Measurements from ENCODE around the gene IGF2R.
A peak's percentile ranks its signal among the peaks of the same experiment; 100 is the strongest.
"Not testable (repeated sequence)": the region's sequence is repeated elsewhere in the genome, so short reads cannot be mapped to it uniquely, and the experiment has no call there.

Gene IGF2R

DNA sequence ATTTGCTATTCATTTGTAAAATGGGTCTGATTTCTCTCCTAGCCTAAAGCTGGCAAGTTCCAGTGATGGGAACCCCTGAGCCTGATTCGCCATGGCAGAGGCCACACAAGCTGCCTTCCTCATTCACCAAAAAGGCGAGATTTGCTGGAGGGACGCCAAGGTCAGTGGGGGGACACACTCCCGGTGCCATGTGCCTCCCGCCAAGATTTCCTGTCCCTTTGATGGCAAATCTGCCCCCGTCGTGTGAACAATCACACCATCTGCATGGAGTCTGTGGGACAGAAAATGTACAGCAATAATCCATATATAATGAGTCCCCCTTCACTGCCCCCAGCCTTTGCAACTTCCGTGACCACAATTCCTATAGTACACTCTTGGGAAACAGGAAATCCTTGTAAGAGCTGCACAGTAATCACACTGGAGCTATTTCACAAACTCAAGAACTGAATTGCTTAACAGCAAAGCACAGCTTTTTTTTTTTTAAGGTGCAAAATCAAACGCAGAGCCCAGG is 15.7 kb upstream of the IGF2R start:
- no peak for DNase-seq (ENCODE audit: low spot score)

DNA sequence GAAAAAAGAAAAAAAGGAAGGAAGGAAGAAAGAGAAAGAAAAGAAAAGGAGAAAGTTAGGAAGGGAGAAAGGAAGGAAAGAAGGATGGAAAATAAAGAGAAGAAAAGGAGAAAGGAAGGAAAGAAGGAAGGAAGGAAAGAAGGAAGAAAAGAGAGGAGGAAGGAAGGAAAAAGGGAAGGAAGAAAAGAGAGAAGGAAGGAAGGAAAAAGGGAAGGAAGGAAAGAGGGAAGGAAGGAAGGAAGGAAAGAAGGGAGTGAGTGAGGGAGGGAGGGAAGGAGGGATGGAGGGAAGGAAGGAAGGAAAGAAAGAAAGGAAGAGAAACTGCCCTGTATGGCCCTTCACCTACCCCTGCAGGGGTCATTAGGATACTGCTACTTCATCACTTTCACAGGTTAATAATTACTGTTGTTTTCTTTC is 12.9 kb upstream of the IGF2R start:
- DNase-seq (ENCODE audit: low spot score), result no peak

DNA sequence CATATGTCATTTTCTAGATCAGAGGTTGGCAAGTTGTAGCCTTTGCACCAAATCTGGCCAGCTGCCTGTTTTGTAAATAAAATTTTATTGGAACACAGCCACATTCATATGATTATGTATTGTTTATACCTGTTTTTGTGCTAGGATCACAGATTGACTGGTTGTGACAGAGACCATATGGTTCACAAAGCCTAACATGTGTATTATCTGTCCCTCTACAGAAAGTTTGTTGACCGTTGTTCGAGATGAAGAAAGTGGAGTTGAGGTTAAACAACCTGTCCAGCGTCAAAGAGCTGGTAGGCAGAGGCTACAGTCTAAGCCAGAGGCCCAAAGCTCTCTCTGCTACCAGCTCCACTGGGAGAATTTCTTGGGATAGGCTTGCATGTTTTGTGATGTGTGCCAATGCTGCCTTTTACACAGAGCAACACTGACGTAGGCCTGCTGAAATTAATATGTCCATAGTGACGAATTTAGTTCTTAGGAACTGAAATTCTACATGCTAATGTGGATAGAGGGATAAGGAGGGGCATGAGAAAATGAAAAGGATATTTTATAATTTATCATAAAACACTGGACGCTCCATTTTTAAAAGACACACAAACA is 11.7 kb upstream of the IGF2R start:
- DNase-seq (ENCODE audit: low spot score), result no peak

DNA sequence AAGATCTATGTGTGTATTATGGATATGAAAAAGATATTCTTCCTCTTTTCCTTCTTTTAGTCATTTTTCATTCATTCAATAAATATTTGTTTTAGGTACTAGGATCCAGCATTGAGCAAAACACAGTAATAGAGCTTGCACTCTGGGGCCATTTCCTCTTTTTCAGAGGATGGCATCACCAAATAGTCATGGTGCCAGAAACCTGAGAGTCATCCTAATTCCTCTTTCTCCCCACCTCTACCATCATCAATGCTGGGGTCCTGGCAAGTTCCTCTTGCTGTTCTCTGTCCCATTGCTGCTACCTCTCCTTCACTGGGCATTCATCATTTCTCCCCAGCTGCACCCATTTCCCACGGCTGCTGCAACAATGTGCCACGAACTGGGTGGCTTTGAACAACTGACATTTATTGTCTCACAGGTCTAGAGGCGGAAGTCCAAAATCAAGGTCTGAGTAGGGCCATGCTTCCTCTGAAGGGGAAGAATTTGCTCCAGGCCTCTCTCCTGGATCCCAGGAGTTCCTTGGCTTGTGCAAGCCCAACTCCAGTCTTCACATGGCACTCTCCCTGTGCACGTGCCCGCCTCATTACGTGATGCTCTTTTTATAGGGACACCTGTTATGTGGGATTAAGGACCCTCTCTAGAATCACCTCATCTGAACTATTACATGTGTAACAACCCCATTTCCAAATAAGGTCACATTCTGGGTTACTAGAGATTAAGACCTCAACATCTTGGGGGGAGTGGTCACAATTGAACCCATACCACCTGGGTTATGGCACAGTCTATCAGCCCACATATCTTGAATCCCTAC is 9.5 kb upstream of the IGF2R start:
- no peak for DNase-seq (ENCODE audit: low spot score)

DNA sequence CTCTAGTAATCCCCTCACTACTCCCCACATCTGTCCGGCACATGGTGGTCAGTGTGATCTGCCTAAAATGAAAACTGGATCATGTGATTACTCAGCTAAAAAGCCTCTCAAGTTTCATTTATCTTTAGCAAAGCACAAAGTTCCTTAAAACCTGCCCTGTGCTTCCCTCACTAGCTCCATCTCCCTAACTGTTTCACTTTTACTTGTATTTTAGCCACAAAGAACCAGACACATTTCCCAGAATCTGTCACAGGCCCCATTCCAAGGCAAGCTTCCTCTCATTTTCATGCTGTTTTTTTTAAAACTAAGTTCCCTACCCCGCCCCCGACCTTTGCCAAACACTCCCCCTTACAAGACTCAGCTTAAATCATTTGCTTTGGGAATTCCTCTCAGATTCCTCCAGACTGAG is 8.9 kb upstream of the IGF2R start:
- DNase-seq (ENCODE audit: low spot score), result no peak

DNA sequence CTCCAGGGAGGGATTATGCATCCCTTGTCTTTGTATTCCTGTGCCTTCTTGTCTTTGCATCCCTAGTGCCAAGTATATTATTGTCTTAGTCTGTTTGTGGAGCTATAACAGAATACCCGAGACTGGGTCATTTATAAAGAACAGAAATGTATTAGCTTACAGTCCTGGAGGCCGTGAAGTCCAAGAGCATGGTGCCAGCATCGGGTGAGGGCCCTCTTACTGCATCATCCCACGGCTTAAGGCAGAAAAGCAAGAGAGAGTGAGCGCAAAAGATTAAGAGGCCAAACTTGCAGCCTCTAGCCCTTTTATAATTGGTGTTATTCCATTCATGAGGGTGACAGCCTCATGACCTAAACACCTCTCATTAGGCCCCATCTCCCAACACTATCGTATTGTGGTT is 8.4 kb upstream of the IGF2R start:
- no peak for DNase-seq (ENCODE audit: low spot score)

DNA sequence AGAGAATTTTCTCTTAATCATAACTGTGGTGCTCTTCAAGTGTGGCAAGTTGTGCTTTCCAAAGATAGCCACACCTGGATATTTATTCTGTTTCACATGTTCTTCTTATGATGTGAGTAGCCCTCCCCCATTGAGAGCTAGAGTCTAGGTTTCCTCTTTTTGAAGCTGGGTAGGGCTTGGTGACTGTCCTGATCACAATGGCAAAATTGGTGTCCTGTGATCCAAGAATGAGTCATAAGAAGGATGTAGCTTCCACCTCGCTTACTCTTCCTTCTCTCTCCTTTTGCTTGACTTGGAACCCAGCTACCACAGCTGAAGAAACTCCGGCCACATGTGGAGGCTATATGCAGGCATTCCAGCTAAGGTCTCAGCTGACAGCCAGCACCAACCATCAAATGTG is 7.4 kb upstream of the IGF2R start:
- no peak for DNase-seq (ENCODE audit: low spot score)

DNA sequence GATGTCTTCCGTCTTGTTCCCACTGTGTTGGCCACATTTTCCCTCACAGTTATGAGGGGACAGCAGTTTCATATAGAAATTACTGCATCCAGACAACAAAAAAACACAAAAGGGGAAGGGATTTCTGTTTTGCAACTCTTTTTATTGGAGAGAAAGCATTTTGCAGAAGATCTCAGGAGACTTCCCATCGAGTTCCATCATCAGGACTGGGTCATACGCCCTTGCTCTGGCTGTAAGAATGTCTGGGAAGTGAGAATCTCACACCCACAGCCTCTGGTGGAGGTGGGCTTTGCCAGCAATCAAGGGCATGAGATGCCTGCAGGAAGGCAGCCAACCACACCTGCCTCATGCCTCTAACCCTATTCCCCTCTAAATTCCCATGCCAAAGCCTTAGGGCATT is 5.8 kb upstream of the IGF2R start:
- DNase-seq (ENCODE audit: low spot score), result no peak

DNA sequence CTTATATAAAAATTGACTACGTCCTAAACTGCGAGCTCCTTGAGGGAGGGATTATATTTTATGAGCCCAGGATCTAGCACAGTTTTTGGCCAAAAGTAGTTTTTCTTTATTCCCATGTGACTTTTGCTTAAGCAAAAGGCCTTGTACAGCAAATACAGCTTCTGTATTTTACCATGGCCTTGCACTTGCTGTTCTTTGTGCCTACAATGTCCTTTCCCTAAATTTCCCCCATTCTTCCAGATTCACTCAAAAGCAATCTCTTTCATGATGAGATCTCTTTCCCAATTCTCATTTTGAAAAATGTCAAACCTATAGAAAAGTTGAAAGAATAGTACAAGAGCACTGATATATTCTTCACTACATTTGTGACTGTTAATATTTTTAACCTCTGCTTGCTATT is 4.8 kb upstream of the IGF2R start:
- DNase-seq (ENCODE audit: low spot score), result no peak

DNA sequence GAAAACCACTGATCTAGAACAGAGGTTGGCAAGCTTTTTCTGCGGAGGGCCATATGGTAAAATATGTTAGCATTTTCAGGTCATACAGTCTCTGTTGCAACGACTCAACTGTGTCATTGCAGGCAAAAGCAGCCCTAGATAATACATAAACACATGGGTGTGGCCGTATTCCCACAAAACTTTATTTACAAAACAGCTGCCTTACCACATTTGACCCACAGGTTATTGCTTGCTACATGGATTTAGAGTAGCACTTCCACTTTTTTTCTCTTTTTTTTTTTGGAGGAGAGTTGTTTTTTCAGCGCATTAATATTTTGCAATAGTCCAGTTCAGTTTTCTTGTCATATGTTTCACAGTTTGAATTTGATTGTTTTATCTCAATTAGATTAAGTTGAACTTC is 2.5 kb upstream of the IGF2R start:
- no peak for DNase-seq (ENCODE audit: low spot score)

DNA sequence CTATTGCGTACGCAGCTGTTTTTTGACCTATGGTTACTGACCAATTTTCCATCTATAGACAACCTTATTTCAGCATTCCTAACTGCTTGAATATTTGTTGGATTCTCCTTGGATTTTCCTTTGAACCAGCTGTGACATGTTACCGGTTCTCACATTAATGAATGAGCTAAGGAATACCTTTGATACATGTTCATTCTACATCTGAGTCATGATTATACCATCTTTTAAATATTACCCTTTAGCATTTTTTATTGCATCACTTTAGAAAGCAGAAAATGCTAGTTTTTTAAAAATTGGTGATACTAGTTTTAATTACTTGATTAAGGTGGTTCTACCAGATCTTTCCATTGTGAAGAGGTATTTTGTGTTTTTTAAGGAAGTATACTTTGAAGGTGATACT is 1.9 kb upstream of the IGF2R start:
- no peak for DNase-seq (ENCODE audit: low spot score)

DNA sequence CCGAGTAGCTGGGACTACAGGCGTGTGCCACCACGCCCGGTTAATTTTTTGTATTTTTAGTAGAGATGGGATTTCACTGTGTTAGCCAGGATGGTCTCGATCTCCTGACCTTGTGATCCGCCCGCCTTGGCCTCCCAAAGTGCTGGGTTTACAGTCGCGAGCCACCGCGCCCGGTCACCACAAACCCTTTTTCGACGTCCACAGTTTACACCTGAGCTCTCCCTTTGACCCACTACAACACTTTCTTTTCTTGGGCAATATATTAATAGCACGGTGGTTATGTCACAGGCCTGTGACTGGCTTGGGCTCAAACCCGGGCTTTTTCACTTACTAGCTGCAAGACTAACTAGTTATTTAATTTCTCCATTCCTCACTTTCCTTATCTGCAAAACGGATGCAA is 1.3 kb upstream of the IGF2R start:
- not testable (repeated sequence) for DNase-seq (ENCODE audit: low spot score)

DNA sequence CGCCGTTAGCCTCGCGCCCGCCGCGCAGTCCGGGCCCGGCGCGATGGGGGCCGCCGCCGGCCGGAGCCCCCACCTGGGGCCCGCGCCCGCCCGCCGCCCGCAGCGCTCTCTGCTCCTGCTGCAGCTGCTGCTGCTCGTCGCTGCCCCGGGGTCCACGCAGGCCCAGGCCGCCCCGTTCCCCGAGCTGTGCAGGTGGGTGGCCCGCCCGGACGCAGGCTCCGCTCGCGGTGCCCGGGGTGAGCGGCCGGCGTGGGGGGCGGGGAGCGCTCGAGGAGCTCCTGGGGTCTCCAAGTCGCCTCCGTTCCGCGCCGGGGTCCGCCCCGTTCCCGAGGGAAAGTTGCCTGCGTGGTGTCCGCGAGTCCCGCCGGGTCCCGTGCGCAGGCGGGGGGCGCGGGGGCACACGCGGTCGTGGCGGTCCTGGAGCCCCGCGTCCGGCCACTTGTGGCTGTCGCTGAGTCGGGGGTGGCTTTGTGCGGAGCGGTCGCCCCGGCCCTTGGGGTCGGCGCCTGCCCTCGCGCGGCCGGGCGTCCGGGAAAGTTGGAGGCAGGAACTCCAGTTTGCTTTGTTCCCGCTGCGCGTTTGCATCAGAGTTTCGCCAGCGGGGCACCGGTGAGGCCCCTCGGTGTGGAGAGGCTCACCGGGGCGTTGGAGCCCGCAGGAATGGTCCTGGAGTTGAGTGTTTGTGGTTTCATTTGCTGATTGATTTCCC is 476 bp downstream of the IGF2R start:
- no peak for DNase-seq (ENCODE audit: low spot score)

DNA sequence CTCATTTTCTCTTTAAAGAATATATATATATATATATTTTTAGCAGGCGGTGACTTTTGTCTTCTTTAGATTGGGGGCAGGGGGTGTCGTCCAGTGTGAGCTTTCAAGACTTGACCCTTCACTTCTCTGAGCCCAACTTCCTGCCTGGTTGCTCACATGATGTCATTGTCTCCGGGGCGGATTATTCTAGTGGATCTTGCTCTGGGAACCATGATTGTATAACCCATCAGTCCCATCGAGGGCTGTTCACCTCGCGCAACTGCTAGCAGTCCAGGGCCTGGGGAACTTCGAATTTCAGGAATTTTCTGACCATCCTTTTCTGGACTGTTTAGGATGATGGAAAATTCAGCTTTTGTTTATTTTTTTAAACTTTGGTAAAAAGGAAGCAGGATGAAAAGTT is 1.0 kb downstream of the IGF2R start:
- DNase-seq (ENCODE audit: low spot score), result peak; percentile 57

DNA sequence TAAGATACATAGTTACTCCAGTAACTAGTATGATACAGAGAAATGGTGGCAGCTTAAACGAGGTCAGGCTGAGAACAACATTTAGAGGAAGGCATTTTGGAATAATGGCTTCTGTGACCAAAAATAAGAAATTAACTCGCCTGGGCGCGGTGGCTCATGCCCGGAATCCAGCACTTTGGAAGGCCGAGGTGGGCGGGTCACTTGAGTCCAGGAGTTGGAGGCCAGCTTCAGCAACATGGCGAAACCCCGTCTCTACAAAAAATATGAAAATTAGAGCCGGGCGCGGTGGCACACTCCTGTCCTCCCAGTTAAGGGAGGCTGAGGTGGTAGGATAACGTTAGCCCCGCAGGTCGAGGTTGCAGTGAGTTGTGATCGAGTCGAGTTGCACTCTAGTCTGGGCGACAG is 1.8 kb downstream of the IGF2R start:
- no peak for DNase-seq (ENCODE audit: low spot score)

DNA sequence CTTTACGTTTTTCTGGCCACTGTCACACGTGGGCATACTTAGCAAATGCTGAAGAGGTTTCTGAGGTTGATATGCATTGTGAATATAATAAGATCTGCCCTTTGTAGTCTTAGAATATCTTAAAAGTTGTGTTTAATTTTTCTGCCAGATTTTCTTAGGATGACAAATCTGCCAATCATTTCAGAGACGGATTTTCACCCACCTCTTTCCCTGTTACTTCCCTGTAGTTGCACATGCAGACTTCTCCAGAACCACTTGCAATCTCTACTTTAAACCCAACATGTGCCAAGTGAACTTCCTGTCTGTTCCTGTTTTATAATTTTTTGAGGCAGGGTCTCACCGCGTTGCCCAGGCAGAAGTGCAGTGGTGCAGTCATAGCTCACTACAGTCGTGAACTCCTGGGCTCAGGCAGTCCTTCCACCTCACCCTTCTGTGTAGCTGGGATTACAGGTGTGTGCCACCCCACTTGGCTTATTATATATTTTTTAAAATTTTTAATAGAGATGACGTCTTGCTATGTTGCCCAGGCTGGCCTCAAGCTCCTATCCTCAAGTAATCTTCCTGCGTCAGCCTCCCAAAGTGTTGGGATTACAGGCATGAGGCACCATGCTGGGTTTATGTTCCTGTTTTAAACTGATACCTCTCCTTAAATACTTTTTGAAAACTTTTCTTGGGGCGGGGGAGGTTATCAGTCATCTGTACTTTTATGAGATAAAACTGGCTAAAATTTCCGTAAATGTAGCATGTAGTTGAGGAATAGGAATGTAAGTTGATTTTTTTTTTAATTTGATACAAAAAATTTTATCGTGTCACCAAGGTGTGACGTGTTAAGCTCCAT is 2.7 kb downstream of the IGF2R start:
- DNase-seq (ENCODE audit: low spot score), result no peak

DNA sequence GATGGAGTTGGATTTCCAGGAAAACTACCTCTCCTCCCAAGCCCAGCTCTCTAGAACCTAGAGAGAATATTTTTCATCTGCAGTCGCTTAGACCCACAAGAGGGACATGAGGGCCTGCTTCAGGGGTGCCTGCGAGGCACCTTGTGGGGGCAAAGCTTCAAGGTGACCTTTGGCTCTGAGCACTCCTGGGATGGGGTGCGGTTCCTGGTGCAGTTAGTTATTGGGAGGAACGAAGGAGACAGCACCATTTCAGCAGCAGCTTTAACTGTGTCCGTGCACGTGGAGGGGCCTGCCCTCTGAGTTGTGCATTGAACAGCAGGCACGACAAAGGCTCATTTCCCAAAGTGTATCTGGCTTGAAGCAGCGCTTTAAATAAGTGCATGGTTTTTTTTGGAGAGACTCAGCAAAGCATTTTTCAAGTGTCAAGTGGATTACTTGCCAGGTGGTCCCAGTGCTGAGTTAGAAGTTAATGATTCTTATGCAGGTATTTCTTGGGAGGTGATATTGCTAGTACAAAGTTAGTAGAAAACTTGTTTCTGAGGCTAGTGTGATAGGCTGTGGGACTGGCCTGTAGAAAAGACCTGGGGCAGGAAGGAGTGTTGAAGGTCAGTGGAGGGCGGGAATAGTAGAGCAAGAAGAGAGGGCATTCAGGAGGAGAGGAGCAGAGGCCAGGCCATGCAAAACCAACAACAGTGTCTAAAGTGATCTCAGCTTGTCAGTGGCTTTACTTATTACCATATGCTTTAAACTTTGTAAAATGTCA is 3.8 kb downstream of the IGF2R start:
- no peak for DNase-seq (ENCODE audit: low spot score)

DNA sequence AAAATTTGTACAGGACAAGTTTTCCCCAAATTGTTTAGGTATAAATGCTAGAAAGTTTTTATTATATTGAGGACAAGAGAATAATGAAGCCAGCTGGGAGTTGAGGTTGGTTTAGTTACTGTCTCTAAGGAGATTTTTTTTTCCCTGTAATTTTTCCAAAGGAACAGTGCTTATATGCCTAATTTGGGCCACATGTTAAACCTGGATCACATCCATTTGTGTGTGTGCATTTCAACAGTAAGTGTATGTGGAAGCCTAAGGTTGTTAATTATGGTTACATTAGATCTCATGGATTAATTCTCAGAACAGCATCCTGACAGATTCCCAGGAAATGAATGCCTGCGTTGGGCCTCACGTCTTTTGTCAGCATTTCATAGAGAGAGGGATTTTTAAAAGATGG is 4.5 kb downstream of the IGF2R start:
- no peak for DNase-seq (ENCODE audit: low spot score)

DNA sequence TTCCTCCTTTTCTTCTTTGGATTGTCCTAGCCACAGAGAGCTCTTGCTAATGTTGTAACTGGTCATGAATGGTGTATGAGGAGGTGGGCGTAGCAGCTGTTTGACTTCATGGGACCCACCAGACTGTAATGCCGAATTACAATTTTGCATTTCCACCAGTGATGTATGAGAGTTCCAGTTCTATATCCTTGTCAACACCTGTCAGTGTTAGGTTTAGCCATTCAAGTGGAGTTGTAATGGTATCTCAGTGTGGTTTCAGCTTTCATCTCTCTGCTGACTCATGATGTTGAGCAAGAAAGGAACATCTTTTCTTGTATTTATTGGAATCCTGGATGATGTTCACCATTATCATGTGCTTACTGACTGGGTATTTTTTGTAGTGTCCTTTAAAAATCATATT is 5.1 kb downstream of the IGF2R start:
- DNase-seq (ENCODE audit: low spot score), result peak; percentile 57

DNA sequence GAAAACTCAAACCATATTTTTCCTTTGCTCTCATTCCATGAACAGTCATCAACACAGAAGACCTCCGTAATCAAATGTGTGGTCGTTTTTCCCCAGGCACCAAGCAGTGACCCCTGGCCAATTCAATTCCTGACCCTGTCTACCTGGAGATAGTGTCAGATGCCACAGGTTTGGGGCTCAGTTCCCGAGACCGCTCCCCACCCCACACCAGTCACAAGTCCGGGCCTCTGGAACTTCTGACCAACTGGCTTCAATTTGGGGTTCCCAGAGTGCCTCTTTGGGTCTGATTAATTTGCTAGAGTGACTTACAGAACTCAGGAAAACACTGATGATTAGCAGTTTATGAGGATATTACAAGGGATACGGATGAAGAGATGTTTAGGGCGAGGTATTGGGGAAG is 6.0 kb downstream of the IGF2R start:
- DNase-seq (ENCODE audit: low spot score), result no peak

DNA sequence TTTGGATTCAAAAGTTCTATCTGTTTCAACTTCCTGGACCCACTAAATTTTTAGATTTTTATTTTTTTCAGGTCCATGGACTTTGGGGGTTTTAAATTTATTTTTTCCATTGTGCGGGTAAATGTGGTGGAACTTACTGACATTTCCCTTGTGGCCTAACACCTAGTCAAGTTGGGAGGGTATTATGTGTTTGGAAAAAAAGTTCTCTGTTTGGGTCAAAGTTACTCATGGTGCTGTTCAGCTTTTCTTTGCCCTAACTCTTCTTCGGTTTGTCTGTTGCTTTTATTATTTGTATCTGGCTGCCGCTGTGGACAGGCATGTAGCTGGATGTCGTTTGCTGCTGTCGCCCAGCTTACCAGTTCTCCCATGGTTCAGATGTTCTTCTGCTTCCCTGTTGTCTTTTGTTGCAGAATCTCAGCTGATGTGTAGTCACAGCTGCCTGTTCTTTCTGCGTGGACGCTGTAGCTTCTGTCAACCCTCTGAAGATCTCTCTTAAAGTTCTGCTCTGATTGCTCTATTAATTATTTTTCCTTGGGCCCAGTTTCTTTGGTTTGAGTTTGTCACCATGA is 7.9 kb downstream of the IGF2R start:
- peak; percentile 51 for DNase-seq (ENCODE audit: low spot score)
